ENCODE measurements around the gene MKNK1. TPM values are rescaled to one million over a fixed set of nuclear protein-coding genes. Genes with fewer than 3 reads are reported as not detected.

Gene MKNK1
- total and polyA plus RNA-seq, 2 of the 8 experiments (the other 6 are each of a cell fraction or from before 2014, with no cell fraction given) = 13.9 to 21.5 TPM

GRCh38 chr1:46517932-46518498 lies 86.1 kb downstream of the MKNK1 start:
- Histone ChIP-seq H4K91ac (replicated peaks; ENCODE audit: insufficient read length, low read length) (no peak overlapping the region), H3K56ac (replicated peaks; ENCODE audit: insufficient read length, low read depth, low read length) (no peak overlapping the region), H3K9me3 (ENCODE audit: insufficient read depth in 2 of 2, low read depth in 1 of 2, low read length in 1 of 2) (no peaks in the 10 kb centered on the region), H2BK15ac (ENCODE audit: low read length) (peak overlapping the region; percentile 97), H2BK20ac (ENCODE audit: low read length) (peak overlapping the region; percentile 48; the same call in 1 of the 2 replicates), H3K27me3 (replicated peaks in 1 of 4; ENCODE audit: control insufficient read depth in 3 of 4, extremely low read depth in 1 of 4, insufficient read depth in 3 of 4, low read length in 3 of 4) (peaks cover 0 to 31% (median 12%) of the 10 kb centered on the region in 4 experiments; a peak in 4 of 7 replicates), H3K18ac (ENCODE audit: extremely low read depth, low read length) (peak overlapping the region; percentile 81; the same call in 1 of the 2 replicates), H3K14ac (ENCODE audit: insufficient read length) (no peak overlapping the region), H3K4me1 (replicated peaks in 1 of 4; ENCODE audit: control insufficient read depth in 3 of 4, insufficient read depth in 4 of 4, low read length in 3 of 4) (peaks cover 23 to 42% (median 31%) of the 10 kb centered on the region in 4 experiments), H3K9ac (replicated peaks in 1 of 4; ENCODE audit: extremely low read depth in 1 of 4, low read depth in 3 of 4, low read length in 3 of 4) (no peak overlapping the region), H2AK5ac (ENCODE audit: low read depth, low read length) (peak overlapping the region; percentile 70; the same call in 1 of the 2 replicates), H3K27ac (ENCODE audit: low read depth, low read length) (no peak overlapping the region), H3K4me2 (ENCODE audit: insufficient read depth in 1 of 2, low read depth in 2 of 2, low read length in 2 of 2) (peak overlapping the region in 1 of 2 experiments; percentile 46; a peak in 1 of 4 replicates), H3K79me1 (ENCODE audit: low read depth, low read length) (no peaks in the 10 kb centered on the region), H2AFZ (ENCODE audit: low read length) (no peak overlapping the region), H3K23me2 (ENCODE audit: low read depth, low read length) (no peaks in the 10 kb centered on the region), H3K23ac (ENCODE audit: insufficient read length) (no peak overlapping the region), H2BK12ac (ENCODE audit: low read depth, low read length) (peak overlapping the region; percentile 68; the same call in 1 of the 2 replicates), H4K20me1 (replicated peaks in 1 of 2; ENCODE audit: control insufficient read depth in 1 of 2, insufficient read depth in 2 of 2, low read length in 2 of 2) (peaks cover 0 to 2% of the 10 kb centered on the region in 2 experiments), H3K4me3 (ENCODE audit: extremely low read depth in 1 of 4, insufficient read depth in 2 of 4, low read depth in 3 of 4, low read length in 4 of 4) (no peak overlapping the region), H3K36me3 (ENCODE audit: control insufficient read depth in 2 of 4, insufficient read depth in 4 of 4, low read length in 3 of 4) (no peaks in the 10 kb centered on the region), H3K4ac (replicated peaks; ENCODE audit: insufficient read length, low read depth, low read length) (no peak overlapping the region), H3K79me2 (ENCODE audit: control insufficient read depth in 1 of 2, insufficient read depth in 2 of 2, low read length in 2 of 2) (no peaks in the 10 kb centered on the region), H4K5ac (ENCODE audit: insufficient read length, low read depth, low read length) (no peak overlapping the region), H2BK5ac (ENCODE audit: low read depth, low read length) (peak overlapping the region; percentile 60; the same call in 1 of the 2 replicates), H2BK120ac (replicated peaks; ENCODE audit: low read depth, low read length) (no peak overlapping the region), H4K8ac (ENCODE audit: extremely low read depth, insufficient read depth, low read length) (no peak overlapping the region)
- ChIA-PET POLR2A (ENCODE audit: partially characterized antibody) (interaction anchor here (1.1 kb wide), 1 partner anchor 157 kb away, joined by 3 read pairs; no protein-coding TSS in a partner anchor), CTCF (ENCODE audit: partially characterized antibody) (interaction anchor here (0.7 to 18.9 kb wide), 9 partner anchors 12 to 361 kb away, joined by 3 to 287 read pairs (median 5); partner anchors contain the start of gene DMBX1)
- 80% methylated on average over 4 of the region's 4 CpGs; no CpG with 5 or more reads in 1 of the 2 experiments for WGBS, 2 experiments (ENCODE audit: extremely low coverage in 1 of 2, insufficient coverage in 1 of 2, insufficient read length in 1 of 2, insufficient replicate concordance in 2 of 2, low coverage in 1 of 2, low lambda C conversion rate in 2 of 2, missing lambda C conversion rate in 1 of 2)
- no peak for FAIRE-seq
- no peak for DNase-seq (ENCODE audit: low read depth in 1 of 2, low spot score in 2 of 2)
- no peak for TF ChIP-seq RFX5 (IDR thresholded peaks at IDR 0.05; ENCODE audit: borderline replicate concordance, low read depth, low read length)
- TF ChIP-seq TBP (IDR thresholded peaks at IDR 0.05; ENCODE audit: low read depth, low read length) = no peak
- no peak for TF ChIP-seq POU5F1 (IDR thresholded peaks at IDR 0.05; ENCODE audit: low read depth, low read length)
- TF ChIP-seq JUN (IDR thresholded peaks at IDR 0.05; ENCODE audit: low read depth, low read length) = no peak
- TF ChIP-seq GABPA (IDR thresholded peaks at IDR 0.05; ENCODE audit: borderline replicate concordance, insufficient read depth, low read length) = no peak
- no peak for TF ChIP-seq YY1 (IDR thresholded peaks at IDR 0.05; ENCODE audit: low read depth, low read length)
- TF ChIP-seq CBX5 (IDR thresholded peaks at IDR 0.05; ENCODE audit: low read depth, low read length) = no peak
- no peak for TF ChIP-seq HDAC6 (IDR thresholded peaks at IDR 0.05; ENCODE audit: low read depth, low read length)
- TF ChIP-seq NANOG (IDR thresholded peaks at IDR 0.05; ENCODE audit: insufficient read depth, low read depth, low read length, poor library complexity, severe bottlenecking) = no peak
- no peak for TF ChIP-seq POLR2AphosphoS5 (IDR thresholded peaks at IDR 0.05; ENCODE audit: low read depth, low read length)
- TF ChIP-seq SP4 (IDR thresholded peaks at IDR 0.05; ENCODE audit: low read length) = no peak
- TF ChIP-seq SP2 (IDR thresholded peaks at IDR 0.05; ENCODE audit: low read length) = no peak
- no peak for TF ChIP-seq JUND (IDR thresholded peaks at IDR 0.05; ENCODE audit: low read length)
- no peak for TF ChIP-seq EGR1 (IDR thresholded peaks at IDR 0.05; ENCODE audit: borderline replicate concordance, low read depth, low read length)

Measured in H1 (cell line).